Measurements from ENCODE around the gene MCU.

DNA sequence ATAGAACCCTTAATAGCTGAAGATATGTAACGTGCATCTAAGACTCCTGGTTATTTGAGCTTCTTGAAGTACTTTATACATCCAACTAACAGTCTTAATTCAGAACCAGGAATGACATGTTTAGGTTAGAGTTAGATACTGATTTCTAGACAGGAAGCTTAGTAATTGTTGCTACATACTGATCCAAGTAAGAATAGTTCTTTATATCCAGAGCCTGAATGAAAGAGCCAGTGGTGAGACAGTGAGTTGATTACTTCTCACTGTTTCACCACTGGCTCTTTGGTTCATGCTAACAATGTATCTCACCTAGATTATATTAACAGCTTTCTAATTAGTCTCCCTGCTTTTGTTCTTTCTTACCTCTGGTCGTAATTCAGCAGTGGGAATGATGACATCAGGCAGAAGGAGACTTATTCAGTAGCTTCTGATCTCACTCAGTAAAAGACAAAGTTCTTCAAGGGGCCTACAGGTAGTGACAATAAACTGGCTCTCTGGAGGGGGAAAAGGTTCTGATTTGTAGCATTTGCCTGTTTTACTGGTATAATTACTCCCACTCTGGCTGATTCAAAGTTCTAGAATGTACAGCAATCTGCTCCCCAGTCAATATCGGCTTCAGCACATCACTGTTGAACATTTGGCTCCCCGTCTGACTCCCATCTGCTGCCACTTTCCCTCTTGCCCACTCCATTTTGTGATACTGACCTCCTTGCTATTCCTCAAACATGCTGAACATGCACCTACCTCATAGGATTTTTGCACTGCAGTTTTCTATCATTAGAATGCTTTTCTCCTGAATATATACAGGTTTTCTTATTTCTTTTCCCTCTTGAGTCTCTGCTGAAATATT lies 29.1 kb downstream of the MCU start:
- no peak for TF ChIP-seq POLR2A (IDR thresholded peaks at IDR 0.05)
- TF ChIP-seq, protein P1, sequence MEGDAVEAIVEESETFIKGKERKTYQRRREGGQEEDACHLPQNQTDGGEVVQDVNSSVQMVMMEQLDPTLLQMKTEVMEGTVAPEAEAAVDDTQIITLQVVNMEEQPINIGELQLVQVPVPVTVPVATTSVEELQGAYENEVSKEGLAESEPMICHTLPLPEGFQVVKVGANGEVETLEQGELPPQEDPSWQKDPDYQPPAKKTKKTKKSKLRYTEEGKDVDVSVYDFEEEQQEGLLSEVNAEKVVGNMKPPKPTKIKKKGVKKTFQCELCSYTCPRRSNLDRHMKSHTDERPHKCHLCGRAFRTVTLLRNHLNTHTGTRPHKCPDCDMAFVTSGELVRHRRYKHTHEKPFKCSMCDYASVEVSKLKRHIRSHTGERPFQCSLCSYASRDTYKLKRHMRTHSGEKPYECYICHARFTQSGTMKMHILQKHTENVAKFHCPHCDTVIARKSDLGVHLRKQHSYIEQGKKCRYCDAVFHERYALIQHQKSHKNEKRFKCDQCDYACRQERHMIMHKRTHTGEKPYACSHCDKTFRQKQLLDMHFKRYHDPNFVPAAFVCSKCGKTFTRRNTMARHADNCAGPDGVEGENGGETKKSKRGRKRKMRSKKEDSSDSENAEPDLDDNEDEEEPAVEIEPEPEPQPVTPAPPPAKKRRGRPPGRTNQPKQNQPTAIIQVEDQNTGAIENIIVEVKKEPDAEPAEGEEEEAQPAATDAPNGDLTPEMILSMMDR (IDR thresholded peaks at IDR 0.05), result no peak
